HG03565 (cell line): Measurements from ENCODE around the gene PTBP3.

ENCODE experiments used
- ATAC-seq: cut with Tn5 transposase; IDR thresholded peaks from one replicate; pipeline ENCODE4 v1.9.1; 2021; ENCODE audit warnings: mild to moderate bottlenecking, moderate library complexity; ENCODE audit not compliant: unreplicated experiment

Gene PTBP3

DNA sequence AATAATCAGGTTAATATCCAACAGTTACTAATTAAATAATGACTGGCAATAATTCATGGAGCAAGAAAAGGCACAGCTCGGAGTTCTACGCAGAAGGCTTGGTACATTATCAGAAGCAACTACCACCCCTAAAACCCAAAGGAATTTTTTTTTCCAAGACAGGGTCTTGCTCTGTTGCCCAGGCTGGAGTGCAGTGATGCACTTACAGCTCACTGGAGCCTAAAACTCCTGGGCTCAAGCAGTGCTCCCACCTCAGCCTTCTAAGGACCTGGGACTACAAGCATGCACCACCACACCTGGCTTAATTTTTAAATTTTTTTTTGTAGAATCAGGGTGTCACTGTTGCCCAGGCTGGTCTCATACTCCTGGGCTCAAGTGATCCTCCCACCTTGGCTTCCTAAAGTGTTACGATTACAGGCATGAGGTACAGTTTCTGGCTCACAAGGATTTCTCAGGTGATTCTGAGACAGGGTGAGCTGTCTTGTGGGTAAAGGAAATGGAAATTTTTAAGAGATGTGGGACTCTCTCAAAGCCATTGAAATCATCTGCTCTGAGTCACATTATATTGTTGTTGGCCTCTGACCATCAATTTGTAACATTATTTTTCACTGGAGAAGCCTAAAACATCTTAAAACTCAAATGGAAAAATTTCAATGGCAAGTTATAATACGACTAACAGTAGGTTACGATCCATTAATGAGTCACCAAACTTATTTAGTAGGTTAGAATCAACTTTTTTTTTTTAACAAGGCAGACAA lies 26.8 kb upstream of the PTBP3 start:
- ATAC-seq, result no peak

DNA sequence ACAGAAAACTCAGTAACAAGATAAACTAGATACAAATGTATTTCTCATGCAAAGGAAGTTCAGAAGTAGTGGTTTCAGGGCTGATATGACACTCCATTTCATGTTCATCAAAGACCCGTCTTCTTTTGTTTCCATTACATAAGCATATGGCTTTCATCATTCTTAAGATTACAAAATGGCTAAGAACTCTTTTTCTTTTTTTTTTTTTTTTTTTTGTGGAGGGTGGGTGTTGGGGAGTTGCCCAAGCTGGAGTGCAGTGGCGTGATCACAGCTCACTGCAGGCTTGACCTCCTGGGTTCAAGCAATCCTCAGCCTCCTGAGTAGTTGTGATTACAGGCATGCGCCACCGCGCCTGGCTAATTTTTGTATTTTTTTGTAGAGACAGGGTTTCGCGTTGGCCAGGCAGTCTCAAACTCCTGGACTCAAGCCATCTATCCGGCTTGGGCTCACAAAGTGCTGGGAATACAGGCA lies 22.0 kb upstream of the PTBP3 start:
- ATAC-seq, result no peak

DNA sequence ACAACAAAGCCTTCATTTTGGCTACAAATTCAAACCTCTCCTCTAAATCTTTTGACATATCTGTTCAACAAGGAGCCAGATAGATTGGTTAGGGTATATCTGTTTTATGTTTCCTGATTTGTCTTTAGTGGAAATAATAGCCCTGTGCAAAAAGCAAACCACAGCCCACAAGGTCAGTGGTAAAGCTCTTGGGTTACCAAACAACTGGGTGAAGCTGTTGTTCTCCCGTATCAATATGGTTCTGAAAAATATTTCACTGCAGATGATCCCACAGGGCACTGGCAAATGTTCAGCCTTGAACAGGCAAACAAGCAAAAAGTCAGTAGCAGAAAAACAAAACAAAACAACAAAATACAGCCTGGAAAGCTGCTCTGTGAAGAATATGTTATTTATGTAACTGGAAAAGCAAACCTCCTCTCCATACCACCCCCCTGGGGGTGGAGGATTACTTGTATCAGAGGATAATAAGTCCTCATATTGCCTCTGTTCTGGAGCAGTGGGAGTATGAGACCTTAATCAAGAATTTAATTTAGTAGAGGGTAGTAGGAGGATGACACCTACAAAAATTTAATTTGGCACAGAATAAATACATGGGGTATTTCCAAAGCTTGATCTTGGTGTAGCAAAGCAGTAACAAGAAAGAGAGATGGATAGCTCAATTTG lies 20.8 kb upstream of the PTBP3 start:
- ATAC-seq, result no peak

DNA sequence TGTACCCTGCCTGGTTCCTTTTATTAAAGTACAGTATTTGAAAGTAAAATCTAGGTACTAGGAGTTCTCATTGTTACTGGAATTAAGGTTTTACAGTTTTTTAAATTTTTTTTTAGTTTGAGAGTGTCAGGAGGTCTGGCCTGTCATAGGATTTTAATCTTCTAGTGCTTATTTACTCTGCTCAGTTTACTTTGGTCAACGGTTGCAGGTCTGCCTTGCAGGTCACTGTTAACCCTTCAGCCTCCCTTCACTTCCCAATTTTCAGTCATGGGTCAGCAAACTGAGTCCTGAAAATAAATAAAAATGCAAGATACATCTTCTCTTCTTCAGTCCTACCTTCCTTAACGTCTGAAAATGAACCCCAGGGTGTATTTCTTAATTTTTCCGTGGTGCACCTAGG lies 18.8 kb upstream of the PTBP3 start:
- ATAC-seq, result no peak

DNA sequence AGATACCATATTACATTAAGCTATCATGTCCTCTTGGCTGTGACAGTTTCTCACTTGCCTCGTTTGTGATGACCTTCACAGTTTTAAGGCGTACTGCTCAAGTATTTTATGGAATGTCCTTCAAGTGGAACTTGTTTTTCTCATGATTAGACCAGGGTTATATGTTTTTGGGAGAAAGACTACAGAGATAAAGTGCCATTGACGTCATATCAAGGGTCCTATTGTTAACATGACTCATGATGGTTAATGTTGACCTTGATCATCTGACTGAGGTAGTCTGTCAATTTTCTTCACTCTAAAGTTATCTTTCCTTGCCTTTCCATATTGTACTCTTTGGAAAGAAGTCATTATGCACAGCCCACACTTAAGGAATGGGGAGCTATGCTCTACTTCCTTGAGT lies 17.8 kb upstream of the PTBP3 start:
- no peak for ATAC-seq

DNA sequence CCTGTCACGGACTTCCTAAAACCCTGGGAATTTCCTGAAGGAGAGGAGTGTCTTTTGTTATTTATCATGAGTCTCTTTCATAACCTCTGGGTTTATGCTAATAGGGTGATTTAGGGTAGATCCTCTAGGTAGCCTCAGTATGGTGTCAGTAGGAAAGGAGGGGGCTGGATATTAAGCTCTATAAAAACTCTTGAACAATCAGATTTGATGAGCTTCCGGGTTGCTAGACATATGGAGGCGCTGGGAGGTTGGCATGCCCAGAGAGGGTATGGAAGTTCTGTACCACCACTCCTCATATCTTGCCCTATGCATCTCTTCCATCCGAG lies 15.6 kb upstream of the PTBP3 start:
- ATAC-seq, result no peak

DNA sequence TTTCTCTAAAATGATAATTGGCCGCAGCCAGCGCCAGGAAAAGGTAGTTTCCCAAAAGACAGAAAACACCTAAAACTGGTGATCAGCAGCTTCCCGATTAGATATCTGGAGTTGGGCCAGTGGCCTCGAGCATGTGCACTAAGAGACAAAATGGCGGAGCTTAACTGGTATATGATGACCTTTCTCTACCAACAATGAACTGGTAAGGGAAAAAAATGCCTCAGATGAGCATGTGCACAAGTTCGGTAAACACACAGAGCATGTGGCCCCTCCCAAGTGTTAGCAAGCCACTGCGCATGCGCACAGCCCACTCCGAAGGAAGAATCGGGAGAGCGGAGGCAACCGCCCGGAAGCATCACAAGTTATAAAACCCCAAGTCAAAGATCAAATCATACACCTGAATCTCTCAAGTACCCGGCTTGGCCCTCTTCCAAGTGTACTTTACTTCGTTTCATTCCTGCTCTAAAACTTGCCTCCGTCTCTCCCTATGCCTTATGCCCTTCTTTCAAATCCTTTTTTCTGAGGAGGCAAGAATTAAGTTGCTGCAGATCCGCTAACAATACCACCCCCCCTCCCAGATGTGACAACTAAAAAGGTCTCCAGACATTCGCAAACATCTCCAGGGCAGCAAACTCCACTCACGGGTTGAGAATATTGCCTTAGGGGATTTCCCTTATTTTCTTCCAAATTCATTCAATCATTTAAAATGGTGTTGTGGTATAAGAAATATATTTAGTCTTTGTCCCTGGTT lies 15.0 kb upstream of the PTBP3 start:
- no peak for ATAC-seq

DNA sequence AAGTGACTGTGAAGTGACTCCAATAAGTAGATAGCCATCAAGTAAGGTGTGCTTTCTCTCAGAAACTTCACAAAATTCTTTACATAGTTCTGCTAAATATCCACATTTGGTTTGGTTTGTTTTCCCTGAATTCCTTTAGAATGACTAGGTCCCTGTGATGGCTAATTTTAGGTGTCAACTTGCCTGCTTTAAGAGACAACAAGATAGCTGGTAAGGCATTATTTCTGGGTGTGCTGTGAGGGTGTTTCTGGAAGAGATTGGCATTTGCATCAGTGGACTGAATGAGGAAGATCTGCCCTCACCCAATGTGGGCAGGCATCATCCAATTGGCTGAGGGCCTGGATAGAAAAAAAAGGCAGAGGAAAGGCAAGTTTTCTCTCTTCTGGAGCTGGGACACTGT lies 8.3 kb upstream of the PTBP3 start:
- no peak for ATAC-seq

DNA sequence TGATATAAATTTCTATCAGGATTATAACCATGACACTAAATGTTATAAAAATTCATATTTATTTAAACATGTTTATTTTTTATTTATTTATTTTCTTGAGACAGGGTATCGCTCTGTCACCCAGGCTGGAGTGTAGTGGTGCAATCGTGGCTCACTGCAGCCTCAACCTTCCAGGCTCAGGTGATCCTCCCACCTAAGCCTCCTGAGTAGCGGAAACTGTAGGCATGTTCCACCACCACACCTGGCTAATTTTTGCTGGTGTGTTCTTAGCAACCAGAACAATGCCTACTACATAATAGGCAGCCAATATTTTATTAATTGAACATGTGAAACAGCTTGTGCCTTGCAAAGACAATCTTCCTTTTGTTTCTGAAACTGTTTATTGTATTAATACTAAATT lies 6.5 kb upstream of the PTBP3 start:
- no peak for ATAC-seq

DNA sequence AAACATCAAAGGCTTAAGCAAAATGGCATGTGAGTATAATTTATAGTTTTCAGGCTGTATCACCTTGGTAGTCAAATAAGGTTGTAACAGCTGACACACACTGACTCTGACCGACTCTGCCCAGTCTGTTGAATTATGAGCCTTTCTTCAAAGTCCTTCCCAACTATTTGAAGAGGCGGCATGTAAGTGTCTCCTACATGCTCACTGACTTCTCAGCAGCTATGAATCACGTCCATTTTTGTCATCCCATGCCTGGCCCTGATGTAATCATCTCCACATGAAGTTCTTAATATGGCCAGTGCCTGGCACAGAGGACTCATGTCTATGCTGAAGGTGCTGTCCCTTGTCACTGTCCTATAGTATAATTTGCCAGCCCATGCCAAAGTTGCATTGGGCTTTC lies 5.1 kb upstream of the PTBP3 start:
- no peak for ATAC-seq

DNA sequence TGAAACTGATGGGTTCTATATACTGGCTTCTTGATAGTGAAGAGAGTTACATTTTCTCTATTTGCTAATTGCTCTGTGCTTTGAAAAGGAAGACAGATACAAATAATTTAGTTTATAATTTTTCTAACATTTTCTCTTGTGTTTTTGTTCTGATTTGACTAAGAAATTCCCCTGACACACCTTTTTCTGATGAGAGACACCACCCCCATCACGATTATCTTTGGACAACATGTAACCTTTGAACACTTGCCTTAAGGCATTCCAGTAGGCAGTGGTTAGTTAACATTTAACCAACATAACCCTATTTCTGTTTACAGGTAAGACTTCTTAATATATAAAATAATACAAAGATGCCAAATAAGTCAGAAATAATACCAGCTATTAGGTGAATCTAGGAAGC lies 4.1 kb upstream of the PTBP3 start:
- no peak for ATAC-seq

DNA sequence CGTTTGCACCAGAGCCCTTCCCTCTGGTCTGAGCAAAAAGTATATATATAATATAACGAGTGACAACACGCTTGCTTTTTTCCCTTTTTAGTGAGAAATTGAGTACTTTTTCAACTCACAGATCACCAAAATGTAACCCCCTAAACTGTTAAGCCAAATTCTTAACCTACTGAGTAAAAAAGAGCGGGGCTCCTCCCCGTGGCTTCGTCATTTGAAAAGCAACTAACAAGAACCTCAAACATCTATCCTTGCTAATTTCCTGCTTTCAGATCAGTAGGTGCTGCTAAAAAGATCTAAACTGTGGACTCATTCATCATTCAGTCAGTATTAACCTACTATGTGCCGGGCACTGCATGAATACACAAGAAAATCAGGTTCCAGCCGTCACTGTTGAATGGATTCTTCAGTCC lies 1.0 kb upstream of the PTBP3 start:
- no peak for ATAC-seq

DNA sequence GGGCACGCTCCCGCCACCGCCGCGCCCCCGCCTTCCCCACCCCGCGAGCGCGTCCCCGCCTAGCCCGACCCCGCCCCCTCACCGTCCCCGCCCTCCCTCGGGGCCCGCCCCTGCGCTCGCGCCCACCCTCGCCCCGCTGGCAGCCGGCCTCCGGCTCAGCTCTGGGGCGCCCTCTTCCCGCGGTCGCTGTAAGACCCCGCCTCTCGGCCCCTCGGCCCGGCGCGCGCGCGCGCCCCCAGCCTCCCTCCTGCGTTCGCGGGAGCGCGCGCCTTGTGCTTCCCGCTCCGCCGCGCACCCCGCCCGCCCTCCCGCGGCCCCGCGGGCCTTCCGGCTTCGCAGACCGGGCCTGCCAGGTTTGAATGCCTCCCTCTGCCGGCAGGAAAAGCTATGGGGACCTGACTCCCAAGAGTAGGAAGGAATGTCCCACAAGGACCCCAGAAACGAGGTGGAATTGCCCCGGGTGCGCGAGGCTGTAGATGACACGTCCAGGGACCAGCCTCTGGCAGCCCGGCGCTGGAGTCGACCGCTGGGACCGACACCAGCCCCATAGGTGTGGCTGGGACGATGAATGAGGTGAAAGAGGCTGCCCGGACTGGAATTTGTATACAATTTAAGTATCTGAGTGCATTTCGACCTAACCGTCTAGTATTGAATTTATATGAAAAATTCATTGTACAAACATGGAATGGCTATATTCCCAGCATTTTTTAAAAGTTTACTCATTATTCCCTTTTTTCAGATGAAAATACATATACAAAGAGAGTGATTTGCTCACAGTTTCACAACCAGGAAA lies 416 bp upstream of the PTBP3 start:
- ATAC-seq, result peak; percentile 67

DNA sequence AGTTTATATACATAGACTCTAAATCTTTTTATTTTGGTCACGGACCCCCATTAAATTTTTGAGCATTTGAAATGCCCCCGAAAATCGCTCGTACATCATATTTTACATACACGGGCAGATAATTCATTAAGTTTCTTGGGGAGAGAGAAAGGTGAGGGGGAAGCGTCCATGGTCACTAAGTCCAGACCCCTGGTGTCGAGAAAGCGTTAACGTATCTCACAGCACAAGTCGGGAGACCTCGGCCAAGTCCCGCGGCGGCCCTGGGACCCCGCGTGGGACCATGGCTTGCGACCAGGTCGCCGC lies 794 bp downstream of the PTBP3 start:
- ATAC-seq, result no peak

DNA sequence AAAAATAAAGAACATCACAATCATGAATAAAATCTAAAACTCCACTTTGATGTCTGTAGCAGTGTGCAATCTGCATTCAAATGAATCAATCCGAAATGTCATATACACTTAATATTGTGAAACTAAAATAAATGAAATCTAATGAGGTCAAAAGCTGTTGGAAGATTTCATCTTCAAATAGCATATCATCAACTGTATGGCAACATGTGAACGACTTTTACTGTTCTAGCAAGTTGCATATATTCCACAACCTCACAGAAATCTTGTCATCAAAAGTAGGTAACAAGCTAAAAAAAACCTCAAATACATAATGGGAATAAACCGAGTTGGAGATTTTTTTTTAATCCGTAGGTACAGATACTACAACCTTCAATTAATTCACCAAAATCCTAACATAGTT lies 1.2 kb downstream of the PTBP3 start:
- ATAC-seq, result no peak

DNA sequence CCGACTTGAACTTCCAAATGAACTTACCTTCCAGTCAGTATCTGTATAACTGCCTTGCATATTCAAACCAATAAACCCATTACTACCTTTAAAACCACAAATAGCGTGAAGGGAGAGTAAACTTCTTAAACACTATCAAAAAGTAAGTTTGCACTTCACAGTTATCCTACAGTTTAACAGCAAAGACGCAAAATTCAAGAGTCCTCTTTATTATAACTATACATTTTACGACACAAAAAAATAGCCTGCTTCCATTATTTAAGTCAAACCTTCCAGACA lies 1.8 kb downstream of the PTBP3 start:
- no peak for ATAC-seq

DNA sequence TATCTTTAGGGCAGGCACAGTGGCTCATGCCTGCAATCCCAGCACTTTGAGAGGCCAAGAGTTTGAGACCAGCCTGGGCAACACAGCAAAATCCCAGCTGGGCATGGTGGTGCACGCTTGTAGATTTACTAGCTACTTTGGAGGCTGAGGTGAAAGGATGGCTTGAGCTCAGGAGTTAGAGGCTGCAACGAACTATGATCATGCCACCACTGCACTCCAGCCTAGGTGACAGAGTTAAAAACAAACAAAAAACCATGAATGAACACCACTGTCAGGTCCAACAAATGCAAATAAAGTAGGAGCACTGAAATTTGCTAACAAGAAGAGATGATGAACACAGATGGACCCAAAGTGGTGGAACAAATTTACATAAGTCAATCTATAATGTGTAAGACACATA lies 4.9 kb downstream of the PTBP3 start:
- ATAC-seq, result no peak

DNA sequence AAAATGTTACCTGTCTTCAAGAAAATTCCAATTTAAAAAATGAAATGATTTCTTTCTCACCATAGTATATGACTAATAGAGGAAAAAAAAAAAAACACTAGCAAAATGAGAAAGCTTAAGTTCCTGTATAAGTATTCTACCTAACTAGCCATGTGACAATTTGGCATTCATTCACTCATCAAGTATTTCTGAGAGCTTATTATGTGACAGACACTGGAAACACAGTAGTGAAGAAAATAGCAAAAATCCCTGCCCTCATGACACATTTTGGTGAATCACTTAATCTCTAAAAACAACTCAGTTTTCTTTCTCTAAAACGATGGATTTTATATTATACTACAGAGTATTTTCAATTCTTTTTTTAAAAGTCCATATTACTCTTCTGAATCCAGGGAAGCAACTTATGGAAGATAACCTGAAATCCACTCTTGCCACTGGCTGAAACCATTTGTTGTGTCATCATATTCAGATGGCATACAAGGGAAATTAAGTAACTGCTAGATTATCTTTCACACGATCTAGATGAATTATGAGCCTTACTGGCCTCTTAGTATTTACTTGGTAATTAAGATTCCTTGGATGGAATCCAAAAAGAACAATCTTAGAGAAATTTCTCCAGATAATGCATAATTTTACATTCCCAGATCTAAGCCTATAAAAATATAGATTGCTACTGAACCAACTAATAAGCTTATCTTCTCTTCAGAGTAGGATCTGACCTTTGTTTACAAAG lies 5.5 kb downstream of the PTBP3 start:
- ATAC-seq, result no peak

DNA sequence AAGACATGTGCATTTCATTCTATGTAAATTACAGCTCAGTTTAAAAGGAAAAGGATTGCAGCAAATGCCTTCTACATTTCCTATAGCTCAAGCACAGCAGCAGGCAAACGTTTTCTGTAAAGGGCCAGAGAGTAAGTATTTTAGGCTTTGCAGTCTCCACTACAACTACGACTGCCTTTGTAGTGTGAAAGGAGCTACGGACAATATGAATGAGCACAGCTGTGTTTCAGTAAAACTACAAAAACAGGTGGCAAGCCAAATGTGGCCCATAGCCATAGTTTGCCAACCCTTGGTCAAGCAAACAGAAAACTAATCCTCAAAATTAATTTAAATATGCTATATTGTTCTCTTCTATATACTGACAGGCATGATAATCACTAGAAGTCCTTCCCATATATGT lies 7.2 kb downstream of the PTBP3 start:
- ATAC-seq, result no peak

DNA sequence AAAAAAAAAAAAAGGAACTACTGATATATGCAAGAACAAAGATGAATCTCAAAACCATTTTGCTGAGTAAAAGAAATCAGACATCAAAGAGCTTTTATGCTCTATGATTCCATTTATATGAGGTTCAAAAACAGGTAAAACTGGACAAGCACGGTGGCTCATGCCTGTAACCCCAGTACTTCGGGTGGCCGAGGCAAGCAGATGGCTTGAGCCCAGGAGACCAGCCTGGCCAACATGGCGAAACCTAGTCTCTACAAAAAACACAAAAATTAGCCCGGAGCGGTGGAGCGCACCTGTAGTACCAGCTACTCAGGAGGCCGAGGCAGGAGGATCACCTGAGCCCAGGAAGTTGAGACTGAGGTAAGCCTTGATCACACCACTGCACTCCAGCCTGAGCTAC lies 7.8 kb downstream of the PTBP3 start:
- ATAC-seq, result no peak

DNA sequence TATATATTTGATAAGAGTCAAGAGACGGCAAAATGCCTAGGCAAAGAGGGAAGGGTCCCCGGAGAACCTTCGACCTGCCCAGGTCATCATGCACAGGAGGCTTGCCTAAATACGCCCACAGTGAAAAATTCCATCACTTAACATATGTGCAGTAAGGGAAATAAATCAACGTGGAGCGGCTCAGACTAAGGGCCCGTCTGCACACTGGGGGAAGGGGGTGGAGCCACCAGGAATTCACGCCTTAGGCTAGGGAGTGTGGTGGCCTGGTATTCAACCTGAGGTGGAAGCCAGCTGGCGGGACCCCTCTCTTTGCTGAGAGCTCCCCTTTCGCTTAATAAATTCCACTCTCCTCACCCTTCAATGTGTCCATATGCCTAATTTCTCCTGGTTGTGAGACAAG lies 8.3 kb downstream of the PTBP3 start:
- no peak for ATAC-seq
